GM12875 (cell line): Measurements from ENCODE around the gene VWA3B.
"Not testable (repeated sequence)": the region's sequence is repeated elsewhere in the genome, so short reads cannot be mapped to it uniquely, and the experiment has no call there.

ENCODE experiments used
- H3K4me3 ChIP-seq: one replicate; pipeline ENCODE4 v1.5.1; 2011; ENCODE audit warnings: low read depth, low read length, control low read depth
- TF ChIP-seq, protein P1 (sequence below): IDR thresholded peaks from 2 replicates; pipeline ENCODE4 v1.5.1; 2011; ENCODE audit warnings: low read depth, mild to moderate bottlenecking, control low read depth, inconsistent platforms, low read length, moderate library complexity, borderline replicate concordance; ENCODE audit not compliant: insufficient read depth

VWA3B gene

DNA sequence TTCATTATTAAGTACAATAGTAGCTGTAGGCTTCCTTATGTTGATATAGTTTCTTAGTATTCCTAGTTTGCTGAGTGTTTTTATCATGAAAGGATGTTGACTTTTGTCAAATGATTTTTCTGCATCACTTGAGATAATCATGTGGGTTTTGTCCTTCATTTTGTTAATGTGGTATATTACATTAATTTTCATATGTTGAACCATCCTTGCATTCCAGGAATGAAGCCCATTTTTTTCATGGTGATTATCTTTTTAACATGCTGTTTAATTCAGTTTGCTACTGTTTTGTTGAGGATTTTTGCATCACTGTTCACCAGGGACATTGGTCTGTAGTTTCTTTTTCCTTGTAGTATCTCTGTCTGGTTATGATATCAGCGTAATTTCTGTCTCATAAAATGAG is 176.4 kb downstream of the VWA3B start:
- TF ChIP-seq, protein P1, sequence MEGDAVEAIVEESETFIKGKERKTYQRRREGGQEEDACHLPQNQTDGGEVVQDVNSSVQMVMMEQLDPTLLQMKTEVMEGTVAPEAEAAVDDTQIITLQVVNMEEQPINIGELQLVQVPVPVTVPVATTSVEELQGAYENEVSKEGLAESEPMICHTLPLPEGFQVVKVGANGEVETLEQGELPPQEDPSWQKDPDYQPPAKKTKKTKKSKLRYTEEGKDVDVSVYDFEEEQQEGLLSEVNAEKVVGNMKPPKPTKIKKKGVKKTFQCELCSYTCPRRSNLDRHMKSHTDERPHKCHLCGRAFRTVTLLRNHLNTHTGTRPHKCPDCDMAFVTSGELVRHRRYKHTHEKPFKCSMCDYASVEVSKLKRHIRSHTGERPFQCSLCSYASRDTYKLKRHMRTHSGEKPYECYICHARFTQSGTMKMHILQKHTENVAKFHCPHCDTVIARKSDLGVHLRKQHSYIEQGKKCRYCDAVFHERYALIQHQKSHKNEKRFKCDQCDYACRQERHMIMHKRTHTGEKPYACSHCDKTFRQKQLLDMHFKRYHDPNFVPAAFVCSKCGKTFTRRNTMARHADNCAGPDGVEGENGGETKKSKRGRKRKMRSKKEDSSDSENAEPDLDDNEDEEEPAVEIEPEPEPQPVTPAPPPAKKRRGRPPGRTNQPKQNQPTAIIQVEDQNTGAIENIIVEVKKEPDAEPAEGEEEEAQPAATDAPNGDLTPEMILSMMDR, result no peak

DNA sequence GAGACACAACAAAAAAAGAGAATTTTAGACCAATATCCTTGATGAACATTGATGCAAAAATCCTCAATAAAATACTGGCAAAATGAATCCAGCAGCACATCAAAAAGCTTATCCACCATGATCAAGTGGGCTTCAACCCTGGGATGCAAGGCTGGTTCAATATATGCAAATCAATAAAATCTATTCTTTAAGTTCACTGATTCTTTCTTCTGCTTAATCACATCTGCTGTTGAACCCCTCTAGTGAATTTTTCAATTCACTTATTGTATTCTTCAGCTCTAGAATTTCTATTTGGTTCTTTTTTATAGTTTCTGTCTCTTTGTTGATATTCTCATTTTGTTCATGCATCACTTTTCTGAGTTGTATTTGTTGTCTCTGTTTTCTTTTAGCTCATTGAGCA is 181.3 kb downstream of the VWA3B start:
- H3K4me3 ChIP-seq, result not testable (repeated sequence)

More for the DNA sequence above, 176.4 kb downstream of the VWA3B start:
- no peak overlapping the region for H3K4me3 ChIP-seq

DNA sequence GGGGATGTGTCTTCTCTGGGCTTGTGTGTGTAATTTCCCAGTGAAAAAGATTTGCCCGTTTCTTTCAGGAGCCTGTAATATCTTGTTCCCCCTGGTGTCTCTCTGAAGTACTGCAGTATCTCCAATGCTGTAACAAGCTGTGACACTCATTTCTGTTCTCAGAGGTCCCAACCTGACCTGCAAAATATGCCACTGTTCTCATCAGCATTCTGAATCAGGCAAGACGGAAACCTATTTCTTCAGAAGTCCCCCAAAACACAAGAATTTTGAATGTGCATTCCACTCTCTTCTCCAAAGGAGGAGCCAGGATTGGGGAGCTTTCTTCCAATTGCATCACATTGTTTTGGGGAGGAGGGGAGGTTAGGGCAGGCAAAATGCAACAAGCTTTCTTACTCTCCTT is 182.3 kb downstream of the VWA3B start:
- TF ChIP-seq, protein P1, result peak; percentile 70; the same call in 1 of the 2 replicates
- no peak overlapping the region for H3K4me3 ChIP-seq

DNA sequence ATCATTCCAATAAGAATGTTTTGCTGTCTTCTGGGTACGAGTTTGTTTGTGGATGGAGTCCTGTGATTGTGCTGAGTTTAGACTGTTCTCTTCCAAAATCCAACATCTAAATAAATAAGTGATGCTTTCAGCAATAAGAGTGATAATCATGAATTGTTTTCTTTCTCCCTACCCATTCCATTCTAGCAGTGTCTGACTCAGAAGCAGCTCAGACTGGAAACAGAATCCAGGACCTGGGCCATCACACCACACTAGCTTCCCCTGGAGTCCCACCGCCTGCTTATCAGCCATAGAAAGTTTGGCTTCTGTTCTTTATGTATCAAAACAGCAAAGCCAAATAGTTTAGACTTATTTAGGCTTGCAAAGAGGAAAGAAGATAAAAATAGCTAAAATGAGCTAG is 182.9 kb downstream of the VWA3B start:
- TF ChIP-seq, protein P1, result no peak
- no peak overlapping the region for H3K4me3 ChIP-seq

DNA sequence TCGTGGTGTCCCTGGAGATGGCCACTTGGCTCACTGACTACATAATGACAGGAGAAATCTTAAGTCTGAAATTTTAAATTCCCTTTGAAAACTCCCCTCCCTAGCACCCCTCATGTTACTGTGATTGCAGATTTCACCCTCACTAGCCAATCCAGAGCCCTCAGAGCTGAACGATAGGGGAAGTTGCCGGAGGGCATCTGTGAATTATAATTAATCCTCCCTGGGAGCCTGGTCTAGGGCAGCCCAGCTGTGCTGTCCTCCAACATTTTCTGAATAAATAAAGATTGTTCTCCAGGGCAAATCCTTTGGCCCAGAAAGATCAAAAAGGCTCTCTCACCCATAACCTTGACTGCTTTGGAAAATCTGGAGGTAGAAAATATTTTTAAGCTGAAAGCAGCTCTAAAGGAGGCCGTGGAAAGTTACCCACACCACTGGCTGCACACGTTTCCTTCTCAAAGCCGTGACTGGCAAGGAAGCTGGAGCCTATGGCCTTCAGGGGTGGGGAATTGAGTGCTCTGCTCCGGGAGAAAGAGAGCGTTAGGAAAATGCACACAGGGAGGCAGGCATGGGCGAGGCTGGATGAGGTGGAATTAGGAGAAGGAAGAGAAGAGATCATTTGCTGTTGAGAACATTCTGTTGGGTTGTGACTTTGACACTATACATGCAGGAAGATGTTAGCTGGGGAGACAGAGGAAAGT is 190.3 kb downstream of the VWA3B start:
- TF ChIP-seq, protein P1, result no peak
- H3K4me3 ChIP-seq, result no peak overlapping the region

DNA sequence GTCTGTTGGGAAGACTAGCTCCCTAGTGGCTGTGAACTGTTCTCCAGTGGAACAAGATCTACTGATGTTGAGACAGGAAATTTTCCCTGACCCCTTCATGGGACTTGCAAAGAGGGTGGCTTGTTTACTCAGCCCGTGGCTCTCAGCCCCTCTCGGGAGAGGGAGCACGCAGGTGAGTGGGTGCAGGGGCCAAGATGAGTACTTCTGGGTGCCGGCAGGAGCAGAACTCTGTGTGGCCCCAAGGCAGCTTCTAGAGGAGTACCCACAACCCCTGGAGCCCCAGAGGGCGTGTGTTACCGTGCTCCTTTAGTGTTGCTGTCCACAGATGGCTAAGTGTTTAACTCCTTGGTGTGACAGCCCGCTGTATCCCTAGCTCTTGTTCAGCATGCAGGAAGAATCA is 191.1 kb downstream of the VWA3B start:
- no peak overlapping the region for H3K4me3 ChIP-seq
- TF ChIP-seq, protein P1, result no peak

DNA sequence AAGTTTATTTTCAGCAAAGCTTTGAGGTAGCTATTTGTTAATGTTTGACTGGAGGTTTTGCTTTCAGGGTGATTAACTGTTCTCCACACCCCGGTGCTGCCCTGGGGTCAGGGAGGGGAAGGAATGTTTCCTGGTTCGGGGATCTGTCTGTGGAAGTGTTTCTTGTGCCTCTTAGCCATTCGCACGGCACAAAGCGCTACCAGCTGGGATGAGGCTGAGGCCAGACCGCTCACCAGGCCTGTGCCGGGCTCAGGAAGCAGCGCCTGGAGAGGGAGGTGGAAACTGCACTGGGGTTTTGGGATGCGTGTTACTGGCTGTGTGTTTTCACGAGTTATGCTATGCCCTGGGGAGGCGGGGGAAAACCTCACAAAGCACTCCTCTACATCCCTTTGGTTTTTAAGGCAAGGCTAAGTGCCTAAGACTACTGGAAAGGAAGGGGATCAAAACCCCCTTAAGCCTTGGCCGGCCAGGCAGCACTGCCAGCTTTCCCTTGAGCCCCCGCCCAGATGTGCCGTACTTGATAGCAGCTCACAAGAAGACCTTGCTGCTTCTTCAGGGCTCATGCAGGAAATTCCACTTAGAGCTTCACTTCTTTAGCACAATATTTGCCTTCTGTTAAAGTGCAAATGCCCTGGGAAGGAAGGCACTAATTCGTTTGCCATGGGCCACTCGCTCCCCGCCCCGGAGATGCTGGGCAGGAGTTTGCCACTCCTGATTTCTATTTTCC is 193.6 kb downstream of the VWA3B start:
- TF ChIP-seq, protein P1, result no peak
- H3K4me3 ChIP-seq, result no peak overlapping the region
